SU-DHL-6 (cell line): ENCODE measurements around the gene TMEM202.
"Not testable (repeated sequence)": the region's sequence is repeated elsewhere in the genome, so short reads cannot be mapped to it uniquely, and the experiment has no call there.

Experiments used
- H2AFZ ChIP-seq: fragments of 200-600 bp; sonication (generic); 2 replicates; pipeline ENCODE4 v1.6.1; 2014; ENCODE audit warnings: low read depth, mild to moderate bottlenecking, moderate library complexity, mixed read lengths, antibody characterized with exemption, low read length; ENCODE audit not compliant: severe bottlenecking
- H3F3A ChIP-seq: fragments of 200-600 bp; shearing (Covaris generic); 2 replicates; pipeline ENCODE4 v1.6.0; 2016; ENCODE audit warnings: antibody characterized with exemption, mild to moderate bottlenecking; ENCODE audit not compliant: insufficient read depth
- H3K27ac ChIP-seq: fragments of 200-600 bp; sonication (generic); 2 replicates; pipeline ENCODE4 v1.5.1; 2016; ENCODE audit warnings: low read depth, mild to moderate bottlenecking, low read length, moderate library complexity, mixed read lengths
- H3K27me3 ChIP-seq: fragments of 200-600 bp; sonication (generic), shearing (Covaris generic); 2 replicates; pipeline ENCODE4 v1.6.0; 2014; ENCODE audit warnings: mild to moderate bottlenecking, low read length
- H3K36me3 ChIP-seq: fragments of 200-600 bp; sonication (generic); 2 replicates; pipeline ENCODE4 v1.6.1; 2014; ENCODE audit warnings: mild to moderate bottlenecking, low read length, mixed read lengths
- H3K4me2 ChIP-seq: fragments of 300-600, 200-600 bp; shearing (Covaris generic), sonication (generic); 2 replicates; pipeline ENCODE4 v1.6.0; 2014; ENCODE audit warnings: low read length, low read depth, mild to moderate bottlenecking; ENCODE audit not compliant: poor library complexity, severe bottlenecking
- H3K4me3 ChIP-seq: fragments of 200-600 bp; sonication (generic); 2 replicates; pipeline ENCODE4 v1.5.1; 2014; ENCODE audit warnings: antibody characterized with exemption, low read length, mild to moderate bottlenecking, mixed read lengths; ENCODE audit not compliant: insufficient read depth, poor library complexity, severe bottlenecking
- H3K79me2 ChIP-seq: fragments of 200-600 bp; sonication (generic); 2 replicates; pipeline ENCODE4 v1.6.1; 2014; ENCODE audit warnings: mild to moderate bottlenecking, low read length, moderate library complexity; ENCODE audit not compliant: insufficient read depth
- H3K9ac ChIP-seq: fragments of 200-600 bp; sonication (generic); 2 replicates; pipeline ENCODE4 v1.7.0; 2014; ENCODE audit warnings: mild to moderate bottlenecking, low read length
- H3K9me2 ChIP-seq: fragments of 200-600 bp; sonication (generic); replicated peaks from 2 replicates; pipeline ENCODE4 v1.6.1; 2014; ENCODE audit warnings: low read length; ENCODE audit not compliant: insufficient read depth
- H3K9me3 ChIP-seq: fragments of 200-600 bp; sonication (generic); 2 replicates; pipeline ENCODE4 v1.6.1; 2014; ENCODE audit warnings: low read length, mixed read lengths; ENCODE audit not compliant: insufficient read depth
- H4K20me1 ChIP-seq: fragments of 200-600 bp; sonication (generic); 2 replicates; pipeline ENCODE4 v1.6.1; 2014; ENCODE audit warnings: low read depth, mild to moderate bottlenecking, antibody characterized with exemption, low read length, moderate library complexity, mixed read lengths
- CTCF ChIP-seq: fragments of 200-600 bp; sonication (generic); IDR thresholded peaks from one replicate; pipeline ENCODE4 v1.5.1; 2017; ENCODE audit warnings: antibody characterized with exemption, mild to moderate bottlenecking, low read length, moderate library complexity; ENCODE audit not compliant: insufficient read depth, poor library complexity, severe bottlenecking
- EZH2phosphoT487 ChIP-seq: fragments of 200-600 bp; sonication (generic), shearing (Covaris generic); conservative IDR thresholded peaks from 2 replicates; pipeline ENCODE4 v1.6.1; 2018; ENCODE audit warnings: mild to moderate bottlenecking, antibody characterized with exemption, low read length, moderate library complexity, mixed read lengths

Gene TMEM202

DNA sequence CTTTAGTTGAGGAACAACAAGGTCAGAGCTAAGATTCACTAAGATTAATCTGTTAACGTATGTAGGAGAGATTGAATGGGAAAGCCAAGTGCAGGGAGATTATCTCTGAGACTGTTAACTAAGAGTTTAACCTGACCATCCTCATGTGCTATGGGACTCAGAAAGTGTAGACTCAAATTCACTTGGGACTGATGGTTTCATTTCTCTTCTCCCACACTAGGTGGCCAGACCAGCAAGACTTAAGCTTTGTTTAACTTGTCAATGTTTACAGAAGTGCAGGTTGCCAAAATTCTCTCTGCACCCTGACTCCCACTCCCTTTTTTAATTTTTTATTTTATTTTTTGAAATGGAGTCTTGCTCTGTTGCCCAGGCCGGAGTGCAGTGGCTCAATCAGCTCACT, 16.0 kb upstream of the TMEM202 start:
- Histone ChIP-seq H3K79me2 (no peaks in the 10 kb centered on the region), H3K4me2 (no peak overlapping the region), H3K9me3 (no peaks in the 10 kb centered on the region), H3K4me3 (no peak overlapping the region), H3K27ac (no peak overlapping the region), H3K27me3 (no peaks in the 10 kb centered on the region), H2AFZ (no peak overlapping the region), H3K9ac (no peak overlapping the region), H4K20me1 (no peaks in the 10 kb centered on the region), H3F3A (peaks cover 3% of the 10 kb centered on the region; the same call in 1 of the 2 replicates), H3K9me2 (no peaks in the 10 kb centered on the region), H3K36me3 (no peaks in the 10 kb centered on the region)
- TF ChIP-seq EZH2phosphoT487: no peak
- TF ChIP-seq CTCF: no peak

- Histone ChIP-seq H3K4me3 (no peak overlapping the region), H2AFZ (no peak overlapping the region), H3K79me2 (no peaks in the 10 kb centered on the region), H3K9me2 (no peaks in the 10 kb centered on the region), H3K9me3 (no peaks in the 10 kb centered on the region), H3K9ac (no peak overlapping the region), H3K4me2 (no peak overlapping the region), H3K36me3 (no peaks in the 10 kb centered on the region), H4K20me1 (no peaks in the 10 kb centered on the region), H3F3A (no peaks in the 10 kb centered on the region), H3K27ac (no peak overlapping the region), H3K27me3 (no peaks in the 10 kb centered on the region)
- no peak for TF ChIP-seq EZH2phosphoT487
- TF ChIP-seq CTCF: no peak
Observed at GRCh38 chr15:72387741-72388140, 10.4 kb upstream of the TMEM202 start.

DNA sequence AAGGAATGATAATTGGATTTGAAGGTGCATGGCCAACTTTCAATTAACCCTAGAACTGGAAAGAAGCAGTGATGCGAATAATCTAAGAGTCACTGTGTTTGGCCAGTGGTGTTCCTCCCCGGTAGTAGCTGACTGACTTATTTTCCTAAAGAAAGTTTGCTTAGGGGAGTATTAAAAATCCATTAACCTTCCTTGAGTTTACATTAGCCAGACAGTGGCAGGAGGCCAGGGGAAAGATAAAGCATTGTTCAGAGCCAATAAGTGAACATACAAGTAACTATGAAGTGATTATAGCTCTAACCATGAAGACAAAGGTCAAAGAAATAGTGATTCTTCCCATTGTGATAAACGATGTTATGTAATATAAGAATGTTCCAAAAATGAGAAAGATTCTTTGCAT, 8.9 kb upstream of the TMEM202 start:
- Histone ChIP-seq H3K79me2 (no peaks in the 10 kb centered on the region), H3K27me3 (no peaks in the 10 kb centered on the region), H2AFZ (no peak overlapping the region), H3K36me3 (no peaks in the 10 kb centered on the region), H3K9ac (no peak overlapping the region), H4K20me1 (no peaks in the 10 kb centered on the region), H3K9me3 (no peaks in the 10 kb centered on the region), H3K4me2 (no peak overlapping the region), H3F3A (no peaks in the 10 kb centered on the region), H3K9me2 (no peaks in the 10 kb centered on the region), H3K4me3 (no peak overlapping the region), H3K27ac (no peak overlapping the region)
- TF ChIP-seq CTCF (no peak), EZH2phosphoT487 (no peak)

GRCh38 chr15:72396331-72396730, 1.8 kb upstream of the TMEM202 start:
- H3K27ac ChIP-seq, H3K9me3 ChIP-seq, H3K79me2 ChIP-seq, H3K4me3 ChIP-seq, H4K20me1 ChIP-seq, H3K4me2 ChIP-seq, H3K36me3 ChIP-seq, H2AFZ ChIP-seq, H3K9ac ChIP-seq, H3K27me3 ChIP-seq, H3K9me2 ChIP-seq, H3F3A ChIP-seq: not testable (repeated sequence)
